HG03060 (cell line): ENCODE results near the gene DHX29.

ENCODE experiments used
- ATAC-seq: cut with Tn5 transposase; IDR thresholded peaks from one replicate; pipeline ENCODE4 v1.9.1; 2021; ENCODE audit warnings: low read depth, moderate number of reproducible peaks; ENCODE audit not compliant: unreplicated experiment

The DHX29 gene

DNA sequence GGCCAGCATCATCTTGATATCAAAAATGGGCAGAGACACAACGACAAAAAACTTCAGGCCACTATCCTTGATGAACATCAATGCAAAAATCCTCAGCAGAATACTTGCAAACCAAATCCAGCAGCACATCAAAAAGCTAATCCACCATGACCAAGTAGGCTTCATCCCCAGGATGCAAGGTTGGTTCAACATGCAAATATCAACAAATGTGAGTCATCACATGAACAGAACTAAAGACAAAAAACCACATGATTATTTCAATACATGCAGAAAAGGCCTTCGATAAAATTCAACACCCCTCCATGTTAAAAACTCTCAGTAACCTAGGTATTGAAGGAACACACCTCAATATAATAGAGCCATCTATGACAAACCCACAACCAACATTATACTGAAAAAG, 8.8 kb upstream of the DHX29 start:
- no peak for ATAC-seq

DNA sequence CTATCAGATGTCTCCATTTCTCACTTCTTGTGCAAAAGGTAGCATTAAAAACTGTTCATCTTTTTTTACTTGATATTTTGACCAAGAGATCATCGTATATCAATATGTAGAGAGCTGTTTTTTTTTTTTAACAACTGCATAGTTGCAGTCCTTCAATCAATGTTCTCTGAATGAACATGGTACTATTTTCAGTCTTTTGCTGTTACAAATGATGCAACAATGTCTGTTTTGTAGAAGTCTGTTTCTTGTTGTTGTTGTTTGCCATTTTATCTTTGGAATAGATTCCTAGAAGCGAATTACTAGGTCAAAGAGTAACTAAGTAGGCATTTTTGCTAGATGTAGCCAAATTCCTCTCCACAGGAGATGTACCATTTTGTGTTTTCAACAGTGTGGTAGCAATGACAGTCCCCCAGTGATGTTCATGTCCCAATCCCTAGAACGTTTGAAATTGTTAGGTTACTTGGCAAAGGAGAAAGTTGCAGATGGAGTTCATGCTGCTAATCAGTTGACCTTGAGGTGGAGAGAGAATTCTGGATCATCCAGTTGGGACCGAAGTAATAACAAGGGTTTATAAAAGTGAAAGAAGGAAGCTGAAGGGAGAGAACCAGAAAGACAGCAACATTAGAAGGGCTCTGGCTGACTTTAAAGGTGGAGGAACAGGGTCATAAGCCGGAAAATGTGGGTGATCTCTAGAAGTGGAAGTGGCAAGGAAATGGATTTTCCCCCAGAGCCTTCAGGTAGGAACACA, 6.5 kb upstream of the DHX29 start:
- no peak for ATAC-seq

GRCh38 chr5:55308254-55308836, 851 bp upstream of the DHX29 start:
- no peak for ATAC-seq

DNA sequence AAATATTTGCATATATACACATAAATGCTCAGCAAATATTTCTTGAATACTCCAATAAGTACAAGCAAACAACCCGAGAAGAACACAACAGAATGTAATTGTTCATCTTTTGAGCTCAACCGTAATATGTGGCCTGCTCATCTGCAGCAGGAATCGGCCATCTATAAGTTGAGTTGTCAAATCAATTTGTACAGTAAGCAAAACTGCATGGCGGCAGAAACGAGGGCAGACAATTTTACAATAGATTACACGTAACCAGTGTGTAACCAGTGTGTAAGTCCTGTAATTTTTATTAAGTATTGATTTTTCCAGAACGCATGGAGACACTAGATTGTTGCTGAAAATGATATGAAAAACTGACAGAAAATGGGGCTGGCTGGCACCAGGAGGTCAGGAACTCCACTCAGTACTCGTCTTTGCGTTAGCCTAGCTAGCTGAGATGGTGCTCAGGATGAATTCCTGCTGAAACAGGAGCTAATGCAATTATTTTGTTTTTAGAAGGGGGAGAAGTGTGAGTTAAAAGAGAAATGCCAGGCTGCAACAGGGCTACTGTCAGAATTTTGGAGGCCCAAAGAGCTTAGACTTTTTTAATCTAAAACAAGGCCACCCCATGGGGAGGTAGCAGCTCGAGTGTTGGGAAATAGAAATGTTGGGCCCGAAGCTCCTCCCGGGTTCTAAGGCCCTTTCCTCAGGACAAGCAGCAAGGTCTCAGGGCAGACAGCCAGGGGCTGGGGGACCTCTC, 682 bp downstream of the DHX29 start:
- no peak for ATAC-seq

- ATAC-seq: no peak
These were observed 2.1 kb downstream of the DHX29 start for GRCh38 chr5:55305345-55305744.

- no peak for ATAC-seq
These were observed 2.9 kb downstream of the DHX29 start for GRCh38 chr5:55304584-55304983.

GRCh38 chr5:55303238-55303690, 4.2 kb downstream of the DHX29 start:
- ATAC-seq: no peak

GRCh38 chr5:55300890-55301289, 6.6 kb downstream of the DHX29 start:
- no peak for ATAC-seq

DNA sequence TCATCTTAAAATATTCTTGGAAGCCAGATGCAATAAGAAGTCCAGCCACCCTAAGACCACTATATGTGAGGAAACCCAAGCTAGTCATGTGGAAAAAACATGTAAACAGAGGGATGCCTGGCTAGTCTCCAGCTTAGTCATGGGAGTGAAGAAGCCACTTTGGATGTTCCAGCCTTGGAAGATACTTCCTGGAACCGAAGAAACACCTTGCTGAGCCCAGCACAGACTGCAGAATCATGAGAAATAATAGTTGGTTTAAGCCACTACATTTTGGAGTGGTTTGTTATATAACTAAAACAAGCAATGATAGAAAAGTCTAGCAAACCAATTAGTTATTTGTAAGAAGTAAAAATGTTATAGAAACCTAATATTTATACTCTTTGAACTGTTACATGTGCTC, 12.6 kb downstream of the DHX29 start:
- ATAC-seq: no peak

GRCh38 chr5:55290991-55291390, 16.5 kb downstream of the DHX29 start:
- no peak for ATAC-seq

- no peak for ATAC-seq
These were observed 17.7 kb downstream of the DHX29 start for GRCh38 chr5:55289808-55290207.

- ATAC-seq: no peak
These were observed 21.0 kb downstream of the DHX29 start for GRCh38 chr5:55286411-55286933.

DNA sequence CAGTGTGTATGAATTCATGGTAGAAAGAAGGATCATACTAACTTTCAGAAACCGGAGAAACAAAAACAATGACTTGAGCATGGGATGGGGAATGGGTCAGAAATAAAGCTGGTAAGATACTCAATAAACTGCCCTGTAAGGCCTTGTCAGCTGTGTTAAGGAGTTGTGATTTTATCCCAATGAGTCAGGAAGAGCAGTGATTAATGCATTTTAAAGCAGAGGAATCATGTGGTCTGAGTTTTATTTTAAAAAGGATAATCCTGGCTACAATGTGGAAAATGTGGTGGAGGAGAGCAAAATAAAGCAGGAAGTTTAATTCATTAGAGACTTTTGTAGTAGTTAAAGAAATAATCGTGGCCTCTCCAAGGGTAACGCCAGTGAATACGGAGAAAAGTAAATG, 28.7 kb downstream of the DHX29 start:
- ATAC-seq: no peak

GRCh38 chr5:55276771-55277170, 30.7 kb downstream of the DHX29 start:
- ATAC-seq: no peak

DNA sequence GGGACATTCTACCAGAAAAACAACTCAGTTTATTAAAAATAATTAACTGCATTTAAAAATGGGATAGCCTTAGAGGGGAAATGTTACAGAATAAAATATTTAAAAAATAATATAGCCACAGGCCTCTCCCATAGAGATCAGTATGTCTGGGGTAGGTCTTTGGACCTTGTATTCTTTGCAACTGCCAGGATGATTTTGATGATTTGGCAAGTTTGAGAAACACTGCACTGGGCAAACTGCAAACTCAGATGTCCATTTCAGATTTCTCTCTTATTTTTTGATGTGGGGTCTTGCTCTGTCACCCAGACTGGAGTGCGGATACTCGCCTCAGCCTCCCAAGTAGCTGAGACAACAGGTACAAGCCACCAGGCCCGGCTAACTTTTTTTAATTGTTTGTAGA, 49.2 kb downstream of the DHX29 start:
- ATAC-seq: no peak

DNA sequence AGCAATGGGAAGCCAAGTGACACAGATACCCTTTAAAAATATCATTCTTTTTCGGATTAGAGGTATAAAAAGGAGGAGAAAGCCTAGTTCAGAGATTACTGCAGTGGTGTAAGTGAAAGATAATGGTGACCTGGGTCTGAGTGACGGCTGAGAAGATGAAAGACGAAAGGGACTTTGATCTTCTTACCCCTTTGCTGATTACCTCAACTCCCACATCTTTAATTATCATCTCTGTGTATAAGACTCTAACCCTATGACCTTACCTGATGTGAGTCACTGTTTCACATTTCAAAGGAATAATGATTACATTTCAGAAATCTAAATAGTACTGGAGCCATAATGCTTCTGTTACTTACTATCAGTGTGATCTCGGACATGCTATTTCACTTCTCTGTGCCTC, 52.7 kb downstream of the DHX29 start:
- ATAC-seq: no peak

- no peak for ATAC-seq
These were observed 57.4 kb downstream of the DHX29 start for GRCh38 chr5:55250064-55250463.

DNA sequence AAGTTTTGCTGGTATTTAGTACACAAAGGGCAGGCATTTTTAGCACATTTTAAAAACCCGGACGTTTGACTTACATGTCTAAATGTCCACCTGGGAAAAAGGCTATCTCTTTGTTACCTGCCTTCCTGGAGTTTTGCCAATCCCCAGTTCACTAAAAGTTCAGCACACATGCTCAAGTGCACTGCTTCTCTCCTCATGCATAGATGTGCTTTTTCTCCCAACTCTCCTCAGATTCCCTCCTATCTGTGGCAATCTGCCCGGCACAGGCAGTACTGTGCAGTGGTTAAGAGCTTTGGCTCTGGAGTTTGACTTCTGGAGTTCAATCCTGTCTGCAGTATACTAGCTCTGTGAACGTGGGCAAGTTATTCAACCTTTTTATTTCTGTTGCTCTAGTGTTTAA, 65.7 kb downstream of the DHX29 start:
- ATAC-seq: no peak

DNA sequence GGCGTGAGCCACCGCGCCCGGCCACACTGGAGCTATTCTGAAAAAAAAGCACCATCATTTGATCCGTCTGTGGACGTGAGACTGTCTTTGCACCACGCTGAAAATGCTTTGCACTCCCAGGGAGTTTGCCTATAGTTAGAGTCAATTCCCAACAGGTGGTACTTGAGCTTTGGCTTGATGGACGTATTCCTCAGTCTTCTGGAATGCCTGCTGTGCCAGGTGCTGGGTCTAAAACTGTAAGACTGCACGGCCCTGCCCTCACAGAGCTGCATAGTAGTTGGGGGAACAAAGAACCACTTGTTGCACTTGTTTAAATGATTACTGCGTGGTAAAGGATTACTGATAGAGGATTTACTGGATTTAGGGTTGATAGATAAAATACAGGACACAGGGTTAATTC, 70.7 kb downstream of the DHX29 start:
- no peak for ATAC-seq

- ATAC-seq: no peak
These were observed 73.3 kb downstream of the DHX29 start for GRCh38 chr5:55234121-55234700.
